Tibial nerve (tissue), 4 donors: Measurements from ENCODE around the gene VSX1. TPM values are rescaled to one million over a fixed set of nuclear protein-coding genes. Genes with fewer than 3 reads are reported as not detected.

Experiments used
- DNase-seq, 2 donors: peaks; one replicate each; pipeline ENCODE4 v3.0.0-alpha.2; 2019; ENCODE audit warnings: low spot score in 2 of 2
- H3K27ac ChIP-seq, 4 donors: fragments of 200-600 bp; sonication (generic) in 3 of 4; one replicate each; pipeline ENCODE4 v1.5.1; 2017 to 2019; ENCODE audit warnings: mild to moderate bottlenecking in 1 of 4
- H3K27me3 ChIP-seq, 2 donors: fragments of 200-600 bp; sonication (generic) in 1 of 2; one replicate each; pipeline versions ENCODE4 v1.5.1 to v1.6.0; 2017 to 2019
- H3K36me3 ChIP-seq, 3 donors: fragments of 200-600 bp; sonication (generic); one replicate each; pipeline ENCODE4 v1.5.1; 2018 to 2019
- H3K4me1 ChIP-seq, 4 donors: fragments of 200-600 bp; sonication (generic) in 3 of 4; one replicate each; pipeline ENCODE4 v1.5.1; 2017 to 2019
- H3K4me3 ChIP-seq, 4 donors: fragments of 200-600 bp; sonication (generic) in 3 of 4; one replicate each; pipeline ENCODE4 v1.5.1; 2017 to 2019; ENCODE audit warnings: mild to moderate bottlenecking in 1 of 4, moderate library complexity in 1 of 4
- H3K9me3 ChIP-seq, 4 donors: fragments of 200-600 bp; sonication (generic) in 3 of 4; one replicate each; pipeline ENCODE4 v1.5.1; 2017 to 2019
- CTCF ChIP-seq, 5 experiments: fragments of 200-600 bp in 3 of 5; fragments of 450-650 bp in 2 of 5; sonication (generic) in 3 of 5; IDR thresholded peaks; one replicate each; pipeline ENCODE4 v1.5.1; 2016 to 2019; ENCODE audit warnings: antibody characterized with exemption in 5 of 5, mild to moderate bottlenecking in 3 of 5, moderate library complexity in 2 of 5
- EP300 ChIP-seq, 2 donors: sonication (generic); formaldehyde crosslinking; IDR thresholded peaks; one replicate each; pipeline ENCODE4 v1.6.1; 2017; ENCODE audit warnings: antibody characterized with exemption in 2 of 2, mild to moderate bottlenecking in 1 of 2
- POLR2A ChIP-seq, 2 donors: fragments of 450-650 bp; IDR thresholded peaks; one replicate each; pipeline ENCODE4 v1.6.1; 2017; ENCODE audit warnings: antibody characterized with exemption in 2 of 2, mild to moderate bottlenecking in 2 of 2, moderate library complexity in 2 of 2
- WGBS, 2 donors: methylation state at CpG; one replicate each; pipeline ENCODE4 v1.1.5; 2018; 5-methylcytosine and 5-hydroxymethylcytosine counted together
- total RNA-seq, 4 donors: library from RNA; depleted of rRNA; stranded (reverse); fragments of >200 nt; gene quantifications; one replicate each; pipeline ENCODE4 v1.1.0, GENCODE V29; 2016

The VSX1 gene
- total RNA-seq, 4 donors from 2014 or later: not detected

GRCh38 chr20:25073544-25073943 lies 8.4 kb downstream of the VSX1 start:
- no peak for DNase-seq
- Histone ChIP-seq H3K4me1 (peaks cover 0 to 12% (median 10%) of the 10 kb centered on the region in 4 donors), H3K36me3 (no peaks in the 10 kb centered on the region), H3K4me3 (no peak overlapping the region), H3K27me3 (peaks cover 0 to 91% of the 10 kb centered on the region in 2 donors), H3K9me3 (no peaks in the 10 kb centered on the region), H3K27ac (no peak overlapping the region)
- TF ChIP-seq CTCF (IDR thresholded peaks at IDR 0.05) (no peak), POLR2A (IDR thresholded peaks at IDR 0.05) (no peak), EP300 (IDR thresholded peaks at IDR 0.05) (no peak)
- WGBS, 2 donors: 75 to 79% methylated on average over 9 of the region's 9 CpGs

GRCh38 chr20:25072226-25072811 lies 9.6 kb downstream of the VSX1 start:
- WGBS, 2 donors: 59 to 63% methylated on average over 7 of the region's 7 CpGs
- Histone ChIP-seq H3K9me3 (no peaks in the 10 kb centered on the region), H3K27ac (no peak overlapping the region), H3K4me3 (no peak overlapping the region), H3K27me3 (peaks cover 0 to 79% of the 10 kb centered on the region in 2 donors), H3K36me3 (no peaks in the 10 kb centered on the region), H3K4me1 (peaks cover 0 to 3% (median 1%) of the 10 kb centered on the region in 4 donors)
- no peak for TF ChIP-seq POLR2A (IDR thresholded peaks at IDR 0.05)
- no peak for TF ChIP-seq CTCF (IDR thresholded peaks at IDR 0.05)
- no peak for TF ChIP-seq EP300 (IDR thresholded peaks at IDR 0.05)
- no peak for DNase-seq

DNA sequence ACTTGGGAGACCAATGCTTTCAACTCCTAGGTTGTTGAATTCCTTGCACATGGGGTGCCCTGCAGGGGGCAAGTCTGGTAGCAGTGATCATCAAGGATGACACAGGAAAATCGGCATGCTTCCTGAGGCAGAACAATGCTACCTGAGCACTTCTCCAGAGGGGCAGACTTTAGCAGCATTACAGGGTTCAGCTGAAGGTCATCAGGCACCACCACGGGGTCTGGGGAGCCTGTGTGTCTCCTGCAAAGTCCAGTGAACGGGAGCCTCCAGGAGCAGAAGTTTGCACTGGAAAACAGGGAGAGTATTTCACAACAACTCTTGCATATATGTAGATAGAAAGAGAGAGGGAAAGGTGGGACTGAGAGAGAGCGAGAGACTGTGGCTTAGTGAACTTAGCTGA lies 10.2 kb downstream of the VSX1 start:
- no peak for TF ChIP-seq POLR2A (IDR thresholded peaks at IDR 0.05)
- TF ChIP-seq EP300 (IDR thresholded peaks at IDR 0.05): no peak
- no peak for TF ChIP-seq CTCF (IDR thresholded peaks at IDR 0.05)
- H3K27ac ChIP-seq: no peak overlapping the region
- no peaks in the 10 kb centered on the region for H3K4me1 ChIP-seq
- peaks cover 0 to 73% of the 10 kb centered on the region in 2 donors for H3K27me3 ChIP-seq
- no peak for DNase-seq
- H3K36me3 ChIP-seq: no peaks in the 10 kb centered on the region
- no peak overlapping the region for H3K4me3 ChIP-seq
- 27 to 33% methylated on average over 4 of the region's 4 CpGs for WGBS, 2 donors
- no peaks in the 10 kb centered on the region for H3K9me3 ChIP-seq

- peaks cover 0 to 4% (median 0%) of the 10 kb centered on the region in 4 donors for H3K4me1 ChIP-seq
- 47 to 58% methylated on average over 5 of the region's 5 CpGs for WGBS, 2 donors
- TF ChIP-seq EP300 (IDR thresholded peaks at IDR 0.05) (no peak), POLR2A (IDR thresholded peaks at IDR 0.05) (no peak), CTCF (IDR thresholded peaks at IDR 0.05) (no peak)
These were observed 11.0 kb downstream of the VSX1 start for GRCh38 chr20:25070821-25071473.

More at GRCh38 chr20:25070821-25071473, 11.0 kb downstream of the VSX1 start:
- Histone ChIP-seq H3K9me3 (no peaks in the 10 kb centered on the region), H3K4me3 (no peak overlapping the region), H3K27ac (no peak overlapping the region), H3K27me3 (peaks cover 0 to 65% of the 10 kb centered on the region in 2 donors), H3K36me3 (no peaks in the 10 kb centered on the region)
- no peak for DNase-seq
